Cardiac muscle cell (in vitro differentiated cells and primary cell): Measurements from ENCODE around the gene ODF4. TPM values are rescaled to one million over a fixed set of nuclear protein-coding genes. Genes with fewer than 3 reads are reported as not detected.
A peak's percentile ranks its signal among the peaks of the same experiment; 100 is the strongest.

ENCODE experiments used
- DNase-seq, 2 donors: peaks; one replicate each; pipeline versions ENCODE4 v3.0.0 to v3.0.0-alpha.2; 2010 to 2017; ENCODE audit warnings: low read depth in 1 of 2, low spot score in 1 of 2
- H3K27ac ChIP-seq: fragments of 200-600 bp; sonication (generic); 2 replicates; pipeline ENCODE4 v1.5.1; 2016
- H3K27me3 ChIP-seq: fragments of 200-600 bp; sonication (generic); 2 replicates; pipeline ENCODE4 v1.6.0; 2016; ENCODE audit warnings: control low read depth
- H3K36me3 ChIP-seq: fragments of 200-600 bp; sonication (generic); 2 replicates; pipeline ENCODE4 v1.5.1; 2016; ENCODE audit warnings: control low read depth
- H3K4me1 ChIP-seq: fragments of 200-600 bp; sonication (generic); 2 replicates; pipeline ENCODE4 v1.8.1; 2017; ENCODE audit warnings: low read depth, mild to moderate bottlenecking, mixed run types
- H3K4me3 ChIP-seq: fragments of 200-600 bp; sonication (generic); 2 replicates; pipeline ENCODE4 v1.5.1; 2016; ENCODE audit warnings: mild to moderate bottlenecking
- H3K9me3 ChIP-seq: fragments of 200-600 bp; sonication (generic); 2 replicates; pipeline ENCODE4 v1.5.1; 2017; ENCODE audit warnings: low read depth, mild to moderate bottlenecking, control low read depth
- polyA plus RNA-seq: library from polyadenylated mRNA; unstranded; fragments of >200 nt; fragmentation: Nextera tagmentation; extraction: Ambion mirVana; gene quantifications from 2 replicates; pipeline ENCODE4 v1.2.1, GENCODE V29; 2016
- total RNA-seq: library from RNA; depleted of rRNA; stranded (reverse); fragments of >200 nt; gene quantifications from 2 replicates; pipeline ENCODE4 v1.2.3, GENCODE V29; 2016
- TF ChIP-seq, protein P1 (sequence below): IDR thresholded peaks from 2 replicates; pipeline ENCODE4 v1.5.1; 2012; ENCODE audit warnings: low read depth, mild to moderate bottlenecking, low read length

The ODF4 gene
- total and polyA plus RNA-seq, 2 experiments from 2014 or later: not detected

- H3K36me3 ChIP-seq: no peaks in the 10 kb centered on the region
- H3K9me3 ChIP-seq: no peaks in the 10 kb centered on the region
- TF ChIP-seq, protein P1, sequence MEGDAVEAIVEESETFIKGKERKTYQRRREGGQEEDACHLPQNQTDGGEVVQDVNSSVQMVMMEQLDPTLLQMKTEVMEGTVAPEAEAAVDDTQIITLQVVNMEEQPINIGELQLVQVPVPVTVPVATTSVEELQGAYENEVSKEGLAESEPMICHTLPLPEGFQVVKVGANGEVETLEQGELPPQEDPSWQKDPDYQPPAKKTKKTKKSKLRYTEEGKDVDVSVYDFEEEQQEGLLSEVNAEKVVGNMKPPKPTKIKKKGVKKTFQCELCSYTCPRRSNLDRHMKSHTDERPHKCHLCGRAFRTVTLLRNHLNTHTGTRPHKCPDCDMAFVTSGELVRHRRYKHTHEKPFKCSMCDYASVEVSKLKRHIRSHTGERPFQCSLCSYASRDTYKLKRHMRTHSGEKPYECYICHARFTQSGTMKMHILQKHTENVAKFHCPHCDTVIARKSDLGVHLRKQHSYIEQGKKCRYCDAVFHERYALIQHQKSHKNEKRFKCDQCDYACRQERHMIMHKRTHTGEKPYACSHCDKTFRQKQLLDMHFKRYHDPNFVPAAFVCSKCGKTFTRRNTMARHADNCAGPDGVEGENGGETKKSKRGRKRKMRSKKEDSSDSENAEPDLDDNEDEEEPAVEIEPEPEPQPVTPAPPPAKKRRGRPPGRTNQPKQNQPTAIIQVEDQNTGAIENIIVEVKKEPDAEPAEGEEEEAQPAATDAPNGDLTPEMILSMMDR: no peak
- DNase-seq: no peak
- no peak overlapping the region for H3K4me3 ChIP-seq
- no peaks in the 10 kb centered on the region for H3K27me3 ChIP-seq
- H3K4me1 ChIP-seq: no peaks in the 10 kb centered on the region
- H3K27ac ChIP-seq: no peak overlapping the region
Observed at GRCh38 chr17:8300226-8300625, 39.4 kb upstream of the ODF4 start.

GRCh38 chr17:8300627-8301242, 38.9 kb upstream of the ODF4 start:
- no peaks in the 10 kb centered on the region for H3K4me1 ChIP-seq
- no peak overlapping the region for H3K27ac ChIP-seq
- TF ChIP-seq, protein P1: peak; percentile 88
- no peaks in the 10 kb centered on the region for H3K27me3 ChIP-seq
- H3K4me3 ChIP-seq: no peak overlapping the region
- no peaks in the 10 kb centered on the region for H3K9me3 ChIP-seq
- no peaks in the 10 kb centered on the region for H3K36me3 ChIP-seq
- DNase-seq: peak; percentile 71 to 76

DNA sequence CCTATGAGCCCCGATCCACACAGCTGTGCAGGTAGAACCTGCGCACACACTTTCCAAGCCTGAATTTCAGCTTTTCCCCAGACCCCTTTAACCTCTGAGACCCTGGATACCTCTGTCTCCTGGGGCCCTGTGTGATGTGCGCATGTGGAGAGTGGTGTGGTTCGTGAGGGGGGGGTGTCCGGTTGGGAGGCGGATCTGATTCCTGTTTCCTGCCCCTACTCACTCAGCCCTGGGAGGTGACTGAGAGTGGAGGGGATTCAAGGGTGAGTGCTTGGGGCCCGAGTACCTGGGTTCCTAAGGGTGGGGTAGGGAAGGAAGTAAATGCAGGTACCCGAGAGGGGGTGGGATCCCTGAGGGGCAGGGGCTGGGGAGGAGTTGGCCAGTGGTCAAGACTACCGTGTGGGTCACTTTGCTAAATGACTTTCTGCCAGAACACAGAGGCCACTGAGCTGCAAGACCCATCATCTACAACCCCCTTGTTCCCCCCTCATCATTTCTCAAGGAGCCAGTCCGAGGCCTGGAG, 29.0 kb upstream of the ODF4 start:
- peaks cover 25% of the 10 kb centered on the region for H3K4me1 ChIP-seq
- no peak overlapping the region for H3K4me3 ChIP-seq
- TF ChIP-seq, protein P1: no peak
- H3K36me3 ChIP-seq: no peaks in the 10 kb centered on the region
- no peaks in the 10 kb centered on the region for H3K9me3 ChIP-seq
- H3K27ac ChIP-seq: peak overlapping the region; percentile 67
- H3K27me3 ChIP-seq: peaks cover 15% of the 10 kb centered on the region
- no peak for DNase-seq

DNA sequence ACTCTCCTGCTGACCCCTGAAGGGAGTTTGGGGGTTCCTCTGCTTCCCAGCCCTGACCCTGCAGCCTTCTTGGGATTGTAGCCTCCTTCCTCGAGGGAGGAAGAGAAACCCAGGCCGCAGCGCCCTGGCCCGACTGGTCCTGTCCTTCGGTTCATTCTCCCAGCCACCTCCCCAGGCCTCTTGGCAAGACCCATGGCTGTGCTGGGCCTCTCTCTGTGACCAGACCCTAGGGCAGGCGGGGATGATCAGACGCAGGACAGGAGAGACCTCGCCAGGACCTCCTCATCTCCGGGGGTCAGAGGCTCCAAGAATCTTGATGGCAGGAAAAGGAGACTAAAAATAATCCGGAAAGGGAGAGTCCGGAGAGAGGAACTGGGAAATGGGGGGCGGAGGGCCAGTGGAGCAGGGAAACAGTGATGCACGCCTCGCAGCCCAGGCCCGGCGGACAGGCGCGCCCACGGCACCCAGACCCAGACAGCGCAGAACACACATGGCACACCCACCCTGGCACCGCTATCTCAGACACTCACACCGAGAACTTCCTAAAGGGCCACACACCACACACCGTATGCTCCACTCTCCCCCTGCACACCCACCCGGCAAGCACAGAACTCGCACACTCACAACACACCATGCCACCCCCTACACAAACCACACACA, 28.4 kb upstream of the ODF4 start:
- Histone ChIP-seq H3K4me3 (no peak overlapping the region), H3K9me3 (no peaks in the 10 kb centered on the region), H3K27ac (no peak overlapping the region), H3K4me1 (peaks cover 26% of the 10 kb centered on the region), H3K36me3 (no peaks in the 10 kb centered on the region), H3K27me3 (peaks cover 21% of the 10 kb centered on the region)
- TF ChIP-seq, protein P1: no peak
- DNase-seq: no peak

- no peak overlapping the region for H3K4me3 ChIP-seq
- H3K9me3 ChIP-seq: no peaks in the 10 kb centered on the region
- H3K27ac ChIP-seq: no peak overlapping the region
- TF ChIP-seq, protein P1: no peak
- H3K27me3 ChIP-seq: peaks cover 31% of the 10 kb centered on the region
- DNase-seq: no peak
- peaks cover 26% of the 10 kb centered on the region for H3K4me1 ChIP-seq
- H3K36me3 ChIP-seq: no peaks in the 10 kb centered on the region
Observed at GRCh38 chr17:8312251-8312650, 27.4 kb upstream of the ODF4 start.
